Neural cell (in vitro differentiated cells): Measurements from ENCODE around the gene RAB40C.

Experiments used
- REST ChIP-seq: IDR thresholded peaks from 2 replicates; pipeline ENCODE4 v1.6.1; 2012; ENCODE audit warnings: borderline replicate concordance
- SMC3 ChIP-seq: fragments of 450-650 bp; conservative IDR thresholded peaks from 2 replicates; pipeline ENCODE4 v1.6.1; 2014; ENCODE audit warnings: antibody characterized with exemption, mild to moderate bottlenecking, moderate library complexity; ENCODE audit not compliant: poor library complexity
- TF ChIP-seq, protein P1 (sequence below): fragments of 450-650 bp; IDR thresholded peaks from 2 replicates; pipeline ENCODE4 v1.5.1; 2014; ENCODE audit warnings: antibody characterized with exemption, mild to moderate bottlenecking, moderate library complexity; ENCODE audit not compliant: poor library complexity, severe bottlenecking

DNA sequence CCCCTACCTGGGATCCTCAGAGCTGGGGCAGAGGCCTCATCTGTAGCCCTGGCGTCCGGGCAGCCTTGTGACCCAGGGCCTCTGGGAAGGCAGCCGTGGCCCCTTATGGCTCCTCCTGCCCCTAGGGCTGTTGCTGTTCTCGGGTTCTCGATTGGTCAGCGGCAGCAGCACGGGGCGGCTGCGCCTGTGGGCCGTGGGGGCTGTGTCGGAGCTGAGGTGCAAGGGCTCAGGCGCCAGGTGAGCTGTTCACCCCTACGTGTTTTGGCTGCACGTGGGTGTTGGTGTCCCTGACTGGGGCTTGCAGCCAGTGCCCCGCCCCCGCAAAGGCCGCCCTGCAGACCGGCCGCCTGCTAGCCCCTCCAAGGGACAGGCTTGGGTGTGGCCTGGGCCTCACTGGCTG, 72.2 kb downstream of the RAB40C start:
- TF ChIP-seq, protein P1, sequence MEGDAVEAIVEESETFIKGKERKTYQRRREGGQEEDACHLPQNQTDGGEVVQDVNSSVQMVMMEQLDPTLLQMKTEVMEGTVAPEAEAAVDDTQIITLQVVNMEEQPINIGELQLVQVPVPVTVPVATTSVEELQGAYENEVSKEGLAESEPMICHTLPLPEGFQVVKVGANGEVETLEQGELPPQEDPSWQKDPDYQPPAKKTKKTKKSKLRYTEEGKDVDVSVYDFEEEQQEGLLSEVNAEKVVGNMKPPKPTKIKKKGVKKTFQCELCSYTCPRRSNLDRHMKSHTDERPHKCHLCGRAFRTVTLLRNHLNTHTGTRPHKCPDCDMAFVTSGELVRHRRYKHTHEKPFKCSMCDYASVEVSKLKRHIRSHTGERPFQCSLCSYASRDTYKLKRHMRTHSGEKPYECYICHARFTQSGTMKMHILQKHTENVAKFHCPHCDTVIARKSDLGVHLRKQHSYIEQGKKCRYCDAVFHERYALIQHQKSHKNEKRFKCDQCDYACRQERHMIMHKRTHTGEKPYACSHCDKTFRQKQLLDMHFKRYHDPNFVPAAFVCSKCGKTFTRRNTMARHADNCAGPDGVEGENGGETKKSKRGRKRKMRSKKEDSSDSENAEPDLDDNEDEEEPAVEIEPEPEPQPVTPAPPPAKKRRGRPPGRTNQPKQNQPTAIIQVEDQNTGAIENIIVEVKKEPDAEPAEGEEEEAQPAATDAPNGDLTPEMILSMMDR: no peak
- TF ChIP-seq SMC3: no peak
- no peak for TF ChIP-seq REST
